Frontal cortex (tissue), 4 donors: ENCODE data around the gene SIL1. TPM values are rescaled to one million over a fixed set of nuclear protein-coding genes. Genes with fewer than 3 reads are reported as not detected.
A peak's percentile ranks its signal among the peaks of the same experiment; 100 is the strongest.

Experiments used
- DNase-seq, 2 donors: peaks; one replicate each; pipeline ENCODE4 v3.0.0; 2012; ENCODE audit warnings: low spot score in 2 of 2
- FAIRE-seq: peaks from 2 replicates; lab custom pipeline; 2012; peaks lifted over from hg19 to GRCh38; lab: Jason Lieb, UNC
- total RNA-seq: library from RNA; depleted of rRNA; stranded (reverse); fragments of >200 nt; gene quantifications from one replicate; pipeline ENCODE4 v1.2.3, GENCODE V29; 2014
- donor health status: control.
- donor health status: control.
- donor health status: control.

Gene SIL1
- total RNA-seq, 1 donor from 2014 or later: 9.4 TPM

DNA sequence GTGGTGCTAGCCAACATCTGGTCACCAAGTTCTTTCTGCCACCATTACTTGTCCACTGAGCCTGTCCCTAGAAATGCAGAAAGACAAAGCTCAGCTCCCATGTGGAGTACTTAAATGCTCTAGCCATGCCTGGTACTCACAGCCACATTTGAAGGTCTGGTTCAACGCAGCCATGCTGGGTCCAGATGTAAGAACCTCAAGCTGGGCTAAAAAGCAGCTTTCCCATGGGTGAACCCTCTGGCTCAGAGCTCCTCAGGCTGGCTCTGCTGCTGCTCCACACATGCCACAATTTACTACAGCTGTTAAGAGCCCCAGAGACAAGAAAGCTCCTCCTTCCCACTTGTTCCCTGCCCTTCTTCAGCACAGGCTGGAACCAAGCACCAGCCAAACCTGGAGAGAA lies 225.9 kb downstream of the SIL1 start:
- FAIRE-seq (no peak), DNase-seq (no peak)

DNA sequence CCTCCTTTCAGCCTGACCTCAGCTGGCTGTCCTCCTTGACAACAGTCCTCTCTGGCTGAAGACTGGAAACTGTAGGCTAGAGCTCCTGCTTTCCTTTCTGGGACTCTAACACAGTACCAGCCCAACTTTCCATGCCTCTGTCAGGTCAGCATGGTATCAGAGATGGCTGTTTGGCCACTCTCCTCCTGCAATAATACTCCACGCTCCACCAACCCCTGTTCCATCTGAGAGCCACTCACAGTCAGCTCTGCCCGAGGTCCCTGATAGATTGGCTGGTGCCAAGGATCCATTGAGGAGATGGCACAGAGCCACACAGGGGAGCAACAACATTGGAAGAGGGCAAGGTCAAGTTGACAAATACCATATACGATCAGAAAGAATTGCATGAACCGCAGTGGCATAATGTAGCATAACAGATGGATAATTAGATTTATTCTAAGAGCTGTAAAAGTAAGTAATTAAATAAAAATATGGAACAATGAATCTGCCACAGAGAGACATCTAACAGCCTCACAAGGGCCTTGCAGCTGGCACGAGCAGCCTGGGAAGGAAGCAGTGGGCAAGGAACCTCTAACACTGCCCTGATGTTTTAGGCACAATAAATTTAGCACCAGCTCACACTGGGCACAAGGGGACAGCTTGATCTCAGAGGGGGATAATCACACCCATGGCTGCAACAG lies 228.7 kb downstream of the SIL1 start:
- DNase-seq (no peak), FAIRE-seq (no peak)

DNA sequence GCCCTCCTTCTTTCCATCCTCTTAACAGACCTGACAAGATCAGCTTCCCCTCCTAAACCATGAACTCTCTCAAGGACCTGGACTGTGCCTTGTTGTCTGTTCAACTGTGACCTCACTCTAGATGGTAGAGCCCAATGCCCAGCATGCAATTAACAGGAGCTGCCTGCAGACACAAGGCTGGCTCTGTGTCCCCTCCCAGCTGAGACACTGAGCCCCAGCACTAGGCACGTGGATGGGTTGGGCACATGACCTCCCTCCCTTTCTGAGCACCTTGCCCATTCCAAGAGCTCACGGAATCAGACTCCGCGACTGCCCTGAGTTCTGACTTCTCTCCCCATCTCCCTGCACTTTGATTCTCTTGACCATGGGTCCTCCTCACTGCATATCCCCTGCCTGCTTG lies 229.6 kb downstream of the SIL1 start:
- no peak for FAIRE-seq

DNA sequence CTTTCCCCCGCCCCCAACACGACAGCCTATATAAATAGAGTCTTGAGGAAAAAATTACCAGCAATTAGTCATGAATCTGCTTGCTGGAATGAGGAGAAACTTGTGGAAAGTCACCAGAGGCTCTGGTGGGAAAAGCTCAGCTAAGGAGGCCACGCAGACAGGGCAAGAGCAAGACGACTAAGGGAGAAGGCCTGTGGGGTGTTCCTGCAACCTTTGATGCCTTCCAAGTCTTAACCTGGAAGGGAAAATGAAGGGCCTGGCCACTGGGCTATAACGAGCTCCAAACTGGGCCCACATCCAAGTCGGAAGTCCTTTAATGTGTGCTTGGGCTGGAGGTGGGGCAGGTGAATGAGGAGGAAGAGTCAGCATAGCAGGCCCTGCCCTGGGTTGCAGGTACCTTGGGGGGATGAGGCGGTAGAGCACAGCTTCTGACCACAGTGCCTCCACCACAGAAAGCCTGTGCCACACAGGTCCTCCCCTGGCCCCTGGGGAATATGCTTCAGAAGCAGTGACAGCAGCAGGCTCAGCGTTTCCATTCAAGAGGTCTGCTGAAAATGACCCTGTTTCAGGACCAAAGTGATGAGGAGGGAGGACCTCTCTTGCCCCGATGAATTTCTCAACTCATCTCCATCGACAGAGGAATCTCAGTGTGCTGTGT lies 230.2 kb downstream of the SIL1 start:
- no peak for DNase-seq
- FAIRE-seq: no peak

More for the DNA sequence above, 229.6 kb downstream of the SIL1 start:
- DNase-seq: no peak

DNA sequence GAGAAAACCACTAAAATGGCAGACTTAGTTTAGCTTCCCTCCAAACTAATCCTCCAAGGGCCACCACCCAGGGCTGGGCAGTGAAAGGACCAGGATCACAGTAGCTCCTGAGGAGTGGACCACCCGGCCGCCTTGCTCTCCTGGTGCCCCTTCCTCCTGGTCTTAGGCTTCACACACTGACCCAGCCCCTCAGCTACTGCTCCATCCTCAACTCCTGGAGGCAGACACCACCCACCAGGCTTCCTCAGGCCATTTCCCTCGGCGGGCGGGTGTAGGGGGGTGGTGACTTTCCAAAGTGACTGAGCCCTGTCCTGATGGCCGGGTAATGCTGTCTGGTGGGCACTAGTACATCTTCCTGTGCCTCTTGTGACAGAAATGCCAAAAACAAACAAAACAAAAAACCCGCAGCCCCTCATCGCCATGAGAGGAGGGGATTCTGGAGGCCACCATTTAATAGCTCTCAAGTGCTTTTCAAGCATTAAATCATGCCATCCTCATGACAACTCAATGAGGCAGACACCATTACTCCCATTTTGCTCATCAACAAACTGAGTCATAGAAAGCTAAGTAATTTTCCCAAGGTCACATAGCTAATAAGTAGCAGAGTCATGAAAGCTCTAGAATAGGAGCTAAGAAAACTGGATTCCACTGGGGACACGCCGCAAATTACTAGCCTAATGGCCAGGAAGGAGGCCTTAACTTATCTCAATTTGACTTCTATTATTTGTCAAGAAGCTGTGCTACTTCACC lies 231.8 kb downstream of the SIL1 start:
- no peak for FAIRE-seq
- DNase-seq: no peak

DNA sequence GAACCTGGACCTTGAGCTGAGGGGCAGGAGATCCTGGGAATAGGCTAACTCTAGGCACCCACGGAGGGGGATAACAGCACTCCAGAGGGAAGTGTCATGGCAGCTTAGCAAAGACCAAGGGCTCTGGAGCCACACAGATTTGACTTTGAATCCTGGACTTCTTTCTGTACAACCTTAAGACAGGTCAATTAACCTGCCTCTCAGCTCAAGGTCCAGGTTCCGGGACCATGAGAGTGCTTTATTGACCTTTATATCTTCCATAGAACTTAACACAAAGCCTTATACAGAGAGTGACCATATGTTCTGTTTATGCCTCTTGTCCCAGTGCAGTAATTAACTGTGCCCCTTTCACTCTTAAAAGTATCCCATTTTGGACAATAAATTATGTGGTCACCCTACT lies 232.5 kb downstream of the SIL1 start:
- no peak for DNase-seq
- no peak for FAIRE-seq

DNA sequence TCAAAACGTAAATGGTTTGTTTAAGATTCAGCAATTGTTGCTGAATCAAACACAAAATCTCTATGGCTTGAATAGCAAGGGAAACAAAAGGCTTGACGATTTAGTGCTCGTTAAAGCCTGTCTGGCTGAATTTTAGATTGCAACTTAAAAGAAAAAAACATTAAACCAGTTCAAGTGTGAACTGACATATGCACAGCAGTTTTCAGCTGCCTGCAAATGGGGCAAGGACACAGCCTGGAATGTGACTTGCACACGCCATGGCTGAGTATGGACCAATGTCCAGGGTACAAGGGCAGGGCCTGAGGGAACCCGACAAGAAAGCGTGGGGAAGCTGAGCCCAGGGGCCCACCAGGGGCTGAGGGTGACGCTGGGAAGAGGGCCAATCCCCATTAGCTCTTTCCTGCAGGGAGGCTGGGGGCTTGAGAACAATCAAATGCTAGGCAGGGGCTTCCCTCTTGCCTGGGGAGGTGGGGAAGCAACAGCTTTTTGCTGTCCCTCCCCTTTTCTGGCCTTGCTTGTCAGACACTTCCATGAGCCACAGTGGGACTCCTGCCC lies 233.4 kb downstream of the SIL1 start:
- FAIRE-seq (no peak), DNase-seq (no peak)

DNA sequence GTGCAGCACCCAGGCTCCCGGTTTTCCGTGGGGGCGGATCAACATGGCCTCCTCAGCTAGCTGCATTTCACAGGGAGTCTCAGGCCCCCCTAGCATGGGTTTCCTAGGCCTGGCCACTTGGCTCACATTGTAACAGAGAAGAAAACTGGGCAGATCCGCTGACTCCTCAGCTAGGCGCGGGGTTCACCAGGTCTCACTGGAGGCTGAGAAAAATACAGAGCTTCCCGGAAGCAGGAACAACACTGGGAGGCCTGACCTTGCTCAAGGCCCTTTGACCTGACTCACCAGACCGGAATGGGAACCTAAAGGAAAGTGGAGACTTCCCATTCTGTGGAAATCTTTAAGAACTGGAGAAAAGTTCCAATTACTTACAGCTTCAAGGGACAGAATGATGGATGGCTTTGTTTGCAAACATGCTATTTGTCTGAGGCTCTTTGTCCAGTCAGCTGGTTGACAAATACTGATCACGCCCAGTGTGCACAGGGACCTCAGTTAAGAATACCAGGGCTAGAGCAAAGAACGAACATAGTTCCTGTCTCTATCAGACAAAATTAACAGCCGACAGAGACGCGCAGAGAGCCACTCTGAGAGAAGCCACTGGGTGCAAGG lies 234.3 kb downstream of the SIL1 start:
- DNase-seq: no peak
- no peak for FAIRE-seq

DNA sequence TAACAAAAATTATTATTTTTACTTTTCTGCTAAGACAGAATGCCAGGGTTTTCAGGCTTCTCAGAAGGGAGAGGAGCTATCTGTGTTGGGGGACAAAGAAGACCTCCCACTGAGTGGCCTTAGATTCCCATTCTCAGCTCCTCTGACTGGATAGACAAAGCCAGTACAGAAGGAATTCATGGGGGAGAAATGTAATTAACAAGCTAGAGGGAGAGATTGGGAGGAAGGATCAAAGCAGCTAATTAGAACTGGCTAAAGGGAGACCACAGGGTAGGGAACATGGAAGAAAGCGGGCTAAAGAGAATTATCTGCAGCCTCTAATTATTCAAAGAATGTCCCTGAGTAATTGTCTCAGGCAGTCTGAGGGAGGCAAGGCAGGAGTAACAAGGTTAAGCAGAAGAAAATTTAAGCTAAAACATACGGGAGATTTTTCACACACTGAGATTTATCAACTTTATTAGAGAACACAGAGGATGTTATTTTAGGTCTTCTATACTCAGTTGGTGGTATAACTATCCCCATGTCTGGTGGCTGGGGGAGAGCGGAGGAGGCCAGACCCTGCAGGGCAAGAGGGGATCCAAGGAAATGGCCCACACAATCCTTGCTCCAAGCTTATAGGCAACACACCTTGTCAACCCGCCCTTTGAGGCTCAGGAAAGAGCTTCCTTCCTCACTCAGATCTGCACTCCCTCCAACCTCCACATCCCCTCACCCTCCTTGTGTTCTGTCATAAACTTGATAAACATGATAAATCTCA lies 235.4 kb downstream of the SIL1 start:
- DNase-seq: no peak

DNA sequence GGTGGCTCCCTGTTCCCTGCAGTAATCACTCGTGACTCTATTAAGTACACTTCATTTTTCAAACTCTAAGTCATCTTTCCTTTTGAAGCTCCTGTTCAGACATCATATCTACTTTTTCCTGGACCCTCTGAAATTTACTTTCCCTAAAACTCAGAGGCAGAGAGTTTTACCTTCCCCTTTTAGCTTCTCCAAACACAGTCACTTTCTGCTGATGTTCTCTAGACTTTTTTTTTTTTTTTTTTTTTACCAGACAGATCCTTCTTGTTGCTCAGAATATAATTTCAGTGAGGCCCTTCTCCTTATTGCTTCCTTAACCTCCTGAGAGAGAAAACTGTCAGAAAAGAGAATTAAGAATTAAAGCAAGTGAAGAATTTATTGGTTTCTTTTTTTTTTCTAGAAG lies 236.4 kb downstream of the SIL1 start:
- no peak for FAIRE-seq
- DNase-seq: no peak

More for the DNA sequence above, 235.4 kb downstream of the SIL1 start:
- FAIRE-seq: no peak

DNA sequence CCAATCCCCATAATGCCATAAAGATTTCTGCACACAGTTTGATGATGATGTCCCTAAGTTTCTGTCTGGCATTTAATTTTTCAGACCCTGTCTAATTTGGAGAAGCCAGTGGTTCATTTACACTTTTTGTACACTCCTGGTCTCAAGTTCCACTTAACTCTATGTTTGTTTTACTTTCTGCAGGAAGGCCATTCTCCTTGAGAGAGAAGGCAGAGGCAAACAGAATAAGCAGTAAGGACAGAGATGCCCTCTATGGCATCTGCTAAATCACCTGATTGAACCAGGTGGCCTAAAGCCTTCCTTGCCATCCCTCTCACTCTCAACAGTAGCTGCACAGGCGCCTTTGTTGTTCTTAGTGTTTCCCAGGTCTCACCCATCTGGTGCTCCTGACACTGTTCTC lies 236.9 kb downstream of the SIL1 start:
- DNase-seq: no peak
- FAIRE-seq: no peak

DNA sequence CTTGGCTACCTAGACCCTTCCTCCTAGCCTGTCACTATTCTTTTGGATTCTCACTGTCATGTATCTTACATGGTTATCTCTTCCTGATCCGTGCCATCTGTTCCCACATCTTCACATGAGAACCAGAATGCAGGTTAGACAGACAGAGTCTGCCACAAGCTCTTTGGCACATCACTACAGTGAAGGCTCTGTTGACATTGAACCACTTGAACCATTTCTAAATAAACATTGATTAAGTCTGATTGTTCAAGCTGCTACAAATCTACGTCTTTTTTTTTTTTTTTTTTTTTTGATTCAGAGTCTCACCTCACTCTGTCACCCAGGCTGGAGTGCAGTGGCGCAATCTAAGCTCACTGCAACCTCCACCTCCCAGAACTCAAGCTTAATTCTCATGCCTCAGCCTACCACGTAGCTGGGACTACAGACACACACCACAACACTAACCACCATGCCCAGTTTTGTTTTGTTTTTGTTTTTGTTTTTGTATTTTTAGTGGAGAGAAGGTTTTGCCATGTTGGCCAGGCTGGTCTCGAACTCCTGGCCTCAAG lies 237.9 kb downstream of the SIL1 start:
- no peak for FAIRE-seq
- no peak for DNase-seq

DNA sequence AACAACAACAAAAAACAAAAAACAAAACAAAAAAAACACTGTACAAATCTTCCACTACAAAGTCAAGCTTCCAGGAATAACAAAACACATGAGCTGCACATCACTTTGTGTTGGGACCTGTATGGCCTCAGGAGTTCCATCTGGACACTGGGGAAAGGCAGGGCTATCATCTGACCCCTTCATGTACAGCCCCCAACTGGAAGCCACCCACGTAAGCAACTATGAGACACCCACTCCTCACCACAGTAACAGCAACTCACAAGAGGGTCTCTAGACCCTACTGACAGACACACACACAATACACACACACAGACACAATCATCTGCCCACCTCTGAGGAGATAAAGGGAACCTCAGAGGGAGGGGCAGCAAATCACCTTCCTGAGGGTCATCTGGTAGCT lies 241.4 kb downstream of the SIL1 start:
- FAIRE-seq (no peak), DNase-seq (no peak)

DNA sequence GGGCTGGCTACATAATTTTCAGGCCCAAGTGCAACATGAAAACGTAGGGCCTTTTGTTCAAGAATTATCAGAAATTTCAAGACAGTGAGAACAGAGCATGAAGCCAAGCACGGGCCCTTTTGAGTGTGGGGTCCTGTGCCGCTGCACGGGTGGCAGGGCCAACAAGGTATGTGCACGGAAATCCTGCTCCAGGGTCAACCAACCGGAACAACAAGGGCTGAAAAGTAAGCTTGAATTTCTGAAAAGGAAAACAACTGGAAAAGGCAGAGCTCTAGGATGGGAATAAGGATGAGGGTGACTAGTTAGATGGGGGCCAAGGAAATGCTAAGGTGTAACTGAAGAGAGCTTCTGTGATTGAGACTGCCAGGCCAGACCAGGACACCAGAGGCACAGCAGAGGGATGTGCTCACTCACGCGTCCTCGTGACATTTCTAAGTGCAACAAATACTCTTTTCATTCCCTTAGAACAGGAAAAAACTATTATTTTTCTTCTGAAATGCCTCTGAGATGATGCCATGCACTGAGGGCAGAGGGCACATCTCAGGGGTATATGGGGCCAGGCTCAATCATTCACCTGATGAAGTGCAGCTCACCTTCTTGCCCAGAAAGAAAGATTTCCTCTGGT lies 242.4 kb downstream of the SIL1 start:
- DNase-seq: no peak
- no peak for FAIRE-seq

DNA sequence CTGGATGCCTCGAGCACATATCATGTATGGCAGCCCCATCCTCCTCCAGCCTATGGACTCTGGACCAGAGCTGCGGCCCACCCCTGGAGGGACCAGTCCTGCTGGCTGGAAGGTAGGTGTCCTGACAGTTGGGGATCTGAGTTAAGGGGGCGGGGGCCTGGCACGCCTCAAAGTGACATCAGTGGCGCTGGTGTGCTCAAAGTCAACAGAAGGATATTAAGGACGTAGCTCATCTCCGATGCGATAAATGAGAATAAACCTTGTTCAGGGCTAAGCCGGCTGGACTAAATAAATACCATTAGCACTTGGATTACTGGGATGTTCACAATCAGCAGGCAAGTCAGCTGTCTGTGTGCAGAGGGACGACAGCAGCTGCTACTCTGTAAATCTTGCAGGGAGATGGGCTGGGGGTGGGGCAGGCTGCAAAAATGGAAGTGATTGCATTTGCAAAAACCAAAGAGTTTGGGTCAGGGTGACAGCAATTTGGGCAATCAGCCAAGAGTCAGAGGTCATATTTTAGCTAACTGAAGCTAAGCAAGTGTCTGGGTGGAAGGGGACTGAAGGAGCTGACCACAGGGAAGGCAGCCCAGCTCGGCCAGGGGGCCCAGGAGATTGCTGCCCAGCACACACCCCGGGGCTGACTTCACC lies 243.0 kb downstream of the SIL1 start:
- FAIRE-seq (no peak), DNase-seq (no peak)

DNA sequence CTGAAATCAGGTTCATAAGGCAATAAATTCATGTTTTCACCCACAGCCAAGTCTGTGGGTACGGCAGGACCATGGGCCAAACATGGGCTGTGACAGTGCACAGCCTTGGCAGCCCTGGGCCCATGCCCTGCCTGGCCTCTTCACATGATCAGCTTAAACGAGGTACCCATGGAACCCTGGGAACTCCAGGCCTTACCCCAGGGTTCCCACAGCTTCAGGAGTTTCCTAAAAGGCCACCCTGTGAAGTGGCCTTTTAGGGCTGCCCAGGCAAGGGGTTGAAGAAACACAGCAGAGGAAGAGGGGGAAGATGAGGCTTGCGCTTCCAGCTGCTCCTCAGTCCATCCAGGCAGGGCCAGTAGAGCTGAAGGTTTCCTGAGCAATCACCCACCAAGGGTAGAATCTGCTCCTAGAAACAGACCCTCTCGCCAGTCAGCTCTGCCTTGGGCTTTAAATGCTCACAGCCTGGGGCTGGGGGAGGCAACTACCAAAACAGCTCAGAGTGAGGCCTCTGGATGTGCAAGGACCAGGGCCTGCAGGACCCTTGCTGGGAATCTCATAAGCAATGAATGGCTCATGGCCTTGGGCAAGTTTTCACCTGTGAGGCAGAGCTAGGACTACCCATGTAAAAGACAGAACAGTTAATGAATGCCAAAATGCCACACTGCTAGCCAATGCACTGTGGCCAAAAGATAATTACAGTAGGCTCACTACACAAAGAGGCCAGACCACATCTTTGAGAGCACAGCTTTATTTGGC lies 243.7 kb downstream of the SIL1 start:
- no peak for FAIRE-seq
- DNase-seq: no peak

DNA sequence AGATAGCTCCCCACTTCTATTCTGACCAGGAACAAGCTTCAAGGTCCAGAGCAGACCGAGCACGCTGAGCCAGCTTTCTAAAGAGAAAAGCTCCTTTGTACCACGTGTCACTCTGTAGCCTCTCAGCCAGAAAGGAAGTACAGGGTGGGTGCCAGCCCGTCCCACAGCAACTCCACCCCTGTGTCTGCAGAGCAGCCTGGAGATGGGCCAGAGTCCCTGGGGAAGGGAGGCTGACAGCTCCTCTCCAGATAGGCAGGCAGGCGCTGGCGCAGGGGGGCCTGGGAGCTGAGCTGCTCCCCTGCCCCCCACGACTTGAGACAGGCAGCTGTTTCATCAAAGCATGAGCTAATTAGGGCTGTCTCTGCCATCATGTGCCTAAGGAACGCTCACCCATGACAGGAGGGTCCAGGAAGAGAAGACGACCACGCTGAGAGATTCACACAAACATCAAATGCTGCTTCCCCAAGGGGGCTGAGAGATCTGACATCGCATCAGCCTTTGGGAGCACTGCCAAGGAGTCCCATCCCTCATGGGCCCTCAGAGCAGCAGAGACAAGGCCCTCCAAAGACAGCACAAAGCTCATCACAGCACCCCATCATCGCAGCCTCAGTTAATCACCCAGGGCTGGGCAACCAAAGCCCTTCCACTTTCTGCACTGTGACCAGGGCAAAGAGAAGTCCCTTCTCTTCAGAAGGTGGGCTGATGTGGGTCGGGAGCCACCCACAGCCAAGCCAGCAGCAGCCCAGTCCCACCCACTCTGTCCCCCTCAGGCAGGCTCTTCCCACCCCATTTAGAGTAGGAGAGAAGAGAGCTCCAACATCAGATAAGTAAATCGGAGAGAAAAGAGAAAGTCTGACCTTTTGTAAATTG lies 244.5 kb downstream of the SIL1 start:
- FAIRE-seq (no peak), DNase-seq (peak; percentile 59 to 86)
